Cardiac muscle cell (in vitro differentiated cells and primary cell): ENCODE results near the gene COMTD1. TPM values are rescaled to one million over a fixed set of nuclear protein-coding genes. Genes with fewer than 3 reads are reported as not detected.

ENCODE experiments used
- DNase-seq, 2 donors: peaks; one replicate each; pipeline versions ENCODE4 v3.0.0 to v3.0.0-alpha.2; 2010 to 2017; ENCODE audit warnings: low read depth in 1 of 2, low spot score in 1 of 2
- H3K27ac ChIP-seq: fragments of 200-600 bp; sonication (generic); 2 replicates; pipeline ENCODE4 v1.5.1; 2016
- H3K27me3 ChIP-seq: fragments of 200-600 bp; sonication (generic); 2 replicates; pipeline ENCODE4 v1.6.0; 2016; ENCODE audit warnings: control low read depth
- H3K36me3 ChIP-seq: fragments of 200-600 bp; sonication (generic); 2 replicates; pipeline ENCODE4 v1.5.1; 2016; ENCODE audit warnings: control low read depth
- H3K4me1 ChIP-seq: fragments of 200-600 bp; sonication (generic); 2 replicates; pipeline ENCODE4 v1.8.1; 2017; ENCODE audit warnings: low read depth, mild to moderate bottlenecking, mixed run types
- H3K4me3 ChIP-seq: fragments of 200-600 bp; sonication (generic); 2 replicates; pipeline ENCODE4 v1.5.1; 2016; ENCODE audit warnings: mild to moderate bottlenecking
- H3K9me3 ChIP-seq: fragments of 200-600 bp; sonication (generic); 2 replicates; pipeline ENCODE4 v1.5.1; 2017; ENCODE audit warnings: low read depth, mild to moderate bottlenecking, control low read depth
- polyA plus RNA-seq: library from polyadenylated mRNA; unstranded; fragments of >200 nt; fragmentation: Nextera tagmentation; extraction: Ambion mirVana; gene quantifications from 2 replicates; pipeline ENCODE4 v1.2.1, GENCODE V29; 2016
- total RNA-seq: library from RNA; depleted of rRNA; stranded (reverse); fragments of >200 nt; gene quantifications from 2 replicates; pipeline ENCODE4 v1.2.3, GENCODE V29; 2016
- TF ChIP-seq, protein P1 (sequence below): IDR thresholded peaks from 2 replicates; pipeline ENCODE4 v1.5.1; 2012; ENCODE audit warnings: low read depth, mild to moderate bottlenecking, low read length

COMTD1 gene
- total and polyA plus RNA-seq, 2 experiments from 2014 or later = 42.0 to 66.1 TPM

DNA sequence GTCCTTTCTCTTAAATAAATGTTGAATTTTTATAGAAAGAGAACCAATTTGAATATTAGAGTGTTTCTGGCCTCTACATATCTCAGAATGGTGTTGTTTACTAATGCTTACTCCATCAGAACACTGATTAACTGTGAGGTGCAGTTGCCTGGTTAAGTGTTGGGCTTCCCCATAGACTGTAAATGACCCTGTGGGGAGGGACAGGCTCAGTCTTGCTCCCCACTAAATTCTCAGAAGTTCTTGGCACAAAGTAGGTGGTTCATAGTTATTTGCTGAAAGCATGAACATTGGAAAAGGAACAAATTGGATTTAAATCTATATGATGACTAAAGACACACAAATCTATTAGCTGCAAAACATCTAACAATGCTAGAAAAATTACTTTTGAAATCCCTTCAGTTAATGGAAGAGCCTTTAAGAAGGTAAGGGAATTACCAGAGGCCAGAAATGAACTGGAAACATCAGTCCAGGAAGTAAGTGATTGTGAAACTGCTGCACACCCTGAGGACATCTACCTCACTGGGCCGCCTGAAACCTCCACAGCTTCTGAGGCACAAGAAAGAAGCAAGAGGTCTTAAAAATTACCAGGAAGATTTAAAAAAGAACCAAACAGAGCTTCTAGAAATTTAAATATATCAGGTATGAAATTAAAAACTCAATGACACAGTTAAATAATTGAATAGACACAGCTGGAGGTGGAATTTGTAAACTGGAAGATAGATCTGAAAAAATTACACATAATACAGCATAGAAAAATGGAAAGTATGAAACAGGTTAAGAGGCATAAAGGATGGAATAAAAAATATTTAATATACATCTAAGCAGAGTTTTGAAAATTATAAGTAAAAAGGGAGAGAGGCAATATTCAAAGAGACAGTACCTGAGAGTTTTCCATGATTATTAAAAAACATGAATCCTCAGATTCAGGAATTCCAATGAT is 17.8 kb upstream of the COMTD1 start:
- no peak for DNase-seq
- Histone ChIP-seq H3K9me3 (no peaks in the 10 kb centered on the region), H3K27me3 (no peaks in the 10 kb centered on the region), H3K4me1 (no peaks in the 10 kb centered on the region), H3K27ac (no peak overlapping the region), H3K36me3 (no peaks in the 10 kb centered on the region), H3K4me3 (no peak overlapping the region)
- TF ChIP-seq, protein P1, sequence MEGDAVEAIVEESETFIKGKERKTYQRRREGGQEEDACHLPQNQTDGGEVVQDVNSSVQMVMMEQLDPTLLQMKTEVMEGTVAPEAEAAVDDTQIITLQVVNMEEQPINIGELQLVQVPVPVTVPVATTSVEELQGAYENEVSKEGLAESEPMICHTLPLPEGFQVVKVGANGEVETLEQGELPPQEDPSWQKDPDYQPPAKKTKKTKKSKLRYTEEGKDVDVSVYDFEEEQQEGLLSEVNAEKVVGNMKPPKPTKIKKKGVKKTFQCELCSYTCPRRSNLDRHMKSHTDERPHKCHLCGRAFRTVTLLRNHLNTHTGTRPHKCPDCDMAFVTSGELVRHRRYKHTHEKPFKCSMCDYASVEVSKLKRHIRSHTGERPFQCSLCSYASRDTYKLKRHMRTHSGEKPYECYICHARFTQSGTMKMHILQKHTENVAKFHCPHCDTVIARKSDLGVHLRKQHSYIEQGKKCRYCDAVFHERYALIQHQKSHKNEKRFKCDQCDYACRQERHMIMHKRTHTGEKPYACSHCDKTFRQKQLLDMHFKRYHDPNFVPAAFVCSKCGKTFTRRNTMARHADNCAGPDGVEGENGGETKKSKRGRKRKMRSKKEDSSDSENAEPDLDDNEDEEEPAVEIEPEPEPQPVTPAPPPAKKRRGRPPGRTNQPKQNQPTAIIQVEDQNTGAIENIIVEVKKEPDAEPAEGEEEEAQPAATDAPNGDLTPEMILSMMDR = no peak

GRCh38 chr10:75250934-75251333 is 15.2 kb upstream of the COMTD1 start:
- H3K36me3 ChIP-seq = no peaks in the 10 kb centered on the region
- TF ChIP-seq, protein P1 = no peak
- no peak overlapping the region for H3K4me3 ChIP-seq
- no peaks in the 10 kb centered on the region for H3K27me3 ChIP-seq
- H3K4me1 ChIP-seq = no peaks in the 10 kb centered on the region
- DNase-seq = no peak
- no peaks in the 10 kb centered on the region for H3K9me3 ChIP-seq
- H3K27ac ChIP-seq = no peak overlapping the region

GRCh38 chr10:75247797-75248196 is 12.0 kb upstream of the COMTD1 start:
- no peak for DNase-seq
- no peak overlapping the region for H3K4me3 ChIP-seq
- H3K27ac ChIP-seq = no peak overlapping the region
- TF ChIP-seq, protein P1 = no peak
- H3K4me1 ChIP-seq = no peaks in the 10 kb centered on the region
- H3K9me3 ChIP-seq = no peaks in the 10 kb centered on the region
- no peaks in the 10 kb centered on the region for H3K27me3 ChIP-seq
- no peaks in the 10 kb centered on the region for H3K36me3 ChIP-seq

DNA sequence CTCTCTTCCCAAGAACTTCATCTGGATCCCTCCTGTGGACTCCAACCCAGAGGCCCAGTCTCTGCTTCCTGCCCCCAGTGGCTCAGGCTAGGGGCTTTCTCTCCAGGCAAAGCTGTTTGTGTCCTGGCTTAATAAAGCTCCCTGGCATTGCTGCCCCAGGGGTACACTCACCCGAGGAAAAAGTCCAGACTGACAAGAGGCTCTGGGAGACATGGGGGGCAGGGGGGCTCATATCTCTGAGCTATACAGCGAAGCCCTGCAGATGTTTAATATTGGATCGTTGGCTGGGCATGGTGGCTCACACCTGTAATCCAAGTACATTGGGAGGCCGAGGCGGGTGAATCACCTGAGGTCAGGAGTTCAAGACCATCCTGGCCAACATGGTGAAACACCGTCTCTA is 10.7 kb upstream of the COMTD1 start:
- Histone ChIP-seq H3K27me3 (no peaks in the 10 kb centered on the region), H3K27ac (no peak overlapping the region), H3K4me3 (no peak overlapping the region), H3K4me1 (no peaks in the 10 kb centered on the region), H3K9me3 (no peaks in the 10 kb centered on the region), H3K36me3 (no peaks in the 10 kb centered on the region)
- TF ChIP-seq, protein P1 = no peak
- no peak for DNase-seq

GRCh38 chr10:75245354-75246250 is 9.8 kb upstream of the COMTD1 start:
- Histone ChIP-seq H3K27me3 (no peaks in the 10 kb centered on the region), H3K27ac (no peak overlapping the region), H3K9me3 (no peaks in the 10 kb centered on the region), H3K36me3 (no peaks in the 10 kb centered on the region), H3K4me3 (no peak overlapping the region), H3K4me1 (no peaks in the 10 kb centered on the region)
- TF ChIP-seq, protein P1 = no peak
- DNase-seq = no peak
